Loucy (cell line): ENCODE results near the gene CSH2.

Source experiments
- H2AFZ ChIP-seq: fragments of 200-600 bp; sonication (generic); 2 replicates; pipeline ENCODE4 v1.6.0; 2016; ENCODE audit warnings: antibody characterized with exemption, mild to moderate bottlenecking, low read length, moderate library complexity
- H3F3A ChIP-seq: fragments of 200-600 bp; 2 replicates; pipeline ENCODE4 v1.6.0; 2016; ENCODE audit warnings: antibody characterized with exemption, low read depth, mild to moderate bottlenecking
- H3K27me3 ChIP-seq: fragments of 200-600 bp; sonication (generic); 2 replicates; pipeline ENCODE4 v1.6.1; 2014; ENCODE audit warnings: low read length, mild to moderate bottlenecking; ENCODE audit not compliant: insufficient read depth, poor library complexity, severe bottlenecking
- H3K36me3 ChIP-seq: fragments of 200-600 bp; sonication (generic); 2 replicates; pipeline ENCODE4 v1.6.1; 2016; ENCODE audit warnings: low read length; ENCODE audit not compliant: insufficient read depth
- H3K4me1 ChIP-seq: fragments of 200-600 bp; sonication (generic); 2 replicates; pipeline ENCODE4 v1.5.1; 2014; ENCODE audit warnings: low read length, mild to moderate bottlenecking; ENCODE audit not compliant: insufficient read depth, poor library complexity, severe bottlenecking
- H3K4me2 ChIP-seq: fragments of 200-600 bp; sonication (generic); 2 replicates; pipeline ENCODE4 v1.6.0; 2014; ENCODE audit warnings: antibody characterized with exemption, low read length, low read depth, mild to moderate bottlenecking; ENCODE audit not compliant: poor library complexity, severe bottlenecking
- H3K4me3 ChIP-seq: fragments of 200-600 bp; sonication (generic); 2 replicates; pipeline ENCODE4 v1.5.1; 2014; ENCODE audit warnings: low read length, mild to moderate bottlenecking, mixed read lengths; ENCODE audit not compliant: poor library complexity, severe bottlenecking
- H3K79me2 ChIP-seq: fragments of 200-600 bp; sonication (generic); 2 replicates; pipeline ENCODE4 v1.6.1; 2014; ENCODE audit warnings: low read length; ENCODE audit not compliant: insufficient read depth
- H3K9ac ChIP-seq: fragments of 200-600 bp; sonication (generic); 2 replicates; pipeline ENCODE4 v1.6.0; 2014; ENCODE audit warnings: mild to moderate bottlenecking, low read depth, low read length, moderate library complexity; ENCODE audit not compliant: poor library complexity, severe bottlenecking
- H3K9me2 ChIP-seq: fragments of 200-600 bp; sonication (generic); replicated peaks from 2 replicates; pipeline ENCODE4 v1.6.1; 2016; ENCODE audit warnings: low read depth, low read length, mixed read lengths
- H3K9me3 ChIP-seq: fragments of 200-600 bp; sonication (generic); 2 replicates; pipeline ENCODE4 v1.6.1; 2014; ENCODE audit warnings: mild to moderate bottlenecking, antibody characterized with exemption, low read length, low read depth; ENCODE audit not compliant: insufficient read depth
- H4K20me1 ChIP-seq: fragments of 200-600 bp; sonication (generic); 2 replicates; pipeline ENCODE4 v1.6.0; 2014; ENCODE audit warnings: antibody characterized with exemption, low read length, mild to moderate bottlenecking; ENCODE audit not compliant: insufficient read depth, poor library complexity, severe bottlenecking
- CTCF ChIP-seq: fragments of 200-600 bp; sonication (generic); conservative IDR thresholded peaks from 2 replicates; pipeline ENCODE4 v1.5.1; 2014; ENCODE audit warnings: mild to moderate bottlenecking, antibody characterized with exemption, low read length
- EZH2phosphoT487 ChIP-seq: fragments of 200-600 bp; IDR thresholded peaks from 2 replicates; pipeline ENCODE4 v1.6.1; 2018; ENCODE audit warnings: antibody characterized with exemption, mild to moderate bottlenecking, moderate library complexity, borderline replicate concordance

The CSH2 gene

GRCh38 chr17:63834431-63835166 lies 38.9 kb downstream of the CSH2 start:
- Histone ChIP-seq H2AFZ (no peak overlapping the region), H3K27me3 (no peaks in the 10 kb centered on the region), H3K9me2 (no peaks in the 10 kb centered on the region), H3K4me3 (peak overlapping the region; percentile 36), H4K20me1 (peaks cover 19% of the 10 kb centered on the region), H3K4me1 (peaks cover 46% of the 10 kb centered on the region), H3F3A (no peaks in the 10 kb centered on the region), H3K9me3 (no peaks in the 10 kb centered on the region), H3K9ac (peak overlapping the region; percentile 49), H3K4me2 (peak overlapping the region; percentile 67), H3K79me2 (peaks cover 92% of the 10 kb centered on the region), H3K36me3 (peaks cover 62% of the 10 kb centered on the region)
- no peak for TF ChIP-seq EZH2phosphoT487
- peak; percentile 96 for TF ChIP-seq CTCF

- no peaks in the 10 kb centered on the region for H3K27me3 ChIP-seq
- H3F3A ChIP-seq = no peaks in the 10 kb centered on the region
- H3K4me2 ChIP-seq = peak overlapping the region; percentile 67
- no peaks in the 10 kb centered on the region for H3K9me3 ChIP-seq
- TF ChIP-seq CTCF = no peak
- TF ChIP-seq EZH2phosphoT487 = no peak
- H4K20me1 ChIP-seq = peaks cover 19% of the 10 kb centered on the region
- H3K79me2 ChIP-seq = peaks cover 92% of the 10 kb centered on the region
- H2AFZ ChIP-seq = no peak overlapping the region
- peaks cover 46% of the 10 kb centered on the region for H3K4me1 ChIP-seq
- no peaks in the 10 kb centered on the region for H3K9me2 ChIP-seq
- no peak overlapping the region for H3K4me3 ChIP-seq
- H3K36me3 ChIP-seq = peaks cover 65% of the 10 kb centered on the region
- H3K9ac ChIP-seq = peak overlapping the region; percentile 49
Measured at GRCh38 chr17:63833741-63834373, 39.6 kb downstream of the CSH2 start.

GRCh38 chr17:63833026-63833740 lies 40.3 kb downstream of the CSH2 start:
- Histone ChIP-seq H2AFZ (no peak overlapping the region), H3K4me3 (no peak overlapping the region), H3K27me3 (no peaks in the 10 kb centered on the region), H4K20me1 (peaks cover 20% of the 10 kb centered on the region), H3K9me3 (no peaks in the 10 kb centered on the region), H3K79me2 (peaks cover 92% of the 10 kb centered on the region), H3K4me1 (peaks cover 47% of the 10 kb centered on the region), H3K36me3 (peaks cover 65% of the 10 kb centered on the region), H3F3A (no peaks in the 10 kb centered on the region), H3K9ac (no peak overlapping the region), H3K9me2 (no peaks in the 10 kb centered on the region), H3K4me2 (no peak overlapping the region)
- TF ChIP-seq EZH2phosphoT487 = no peak
- no peak for TF ChIP-seq CTCF
